Testis (tissue), 3 donors: ENCODE data around the gene RMI1. TPM values are rescaled to one million over a fixed set of nuclear protein-coding genes. Genes with fewer than 3 reads are reported as not detected.
"Not testable (repeated sequence)": the region's sequence is repeated elsewhere in the genome, so short reads cannot be mapped to it uniquely, and the experiment has no call there.

Experiments used
- DNase-seq: peaks from one replicate; pipeline ENCODE4 v3.0.0-alpha.2; 2019
- H3K27ac ChIP-seq, 2 donors: fragments of 200-600 bp; sonication (generic); one replicate each; pipeline ENCODE4 v1.5.1; 2019
- H3K27me3 ChIP-seq: fragments of 200-600 bp; sonication (generic); one replicate; pipeline ENCODE4 v1.5.1; 2019
- H3K36me3 ChIP-seq: fragments of 200-600 bp; sonication (generic); one replicate; pipeline ENCODE4 v1.5.1; 2017; ENCODE audit warnings: low read depth; ENCODE audit errors: missing control alignments
- H3K4me1 ChIP-seq: fragments of 200-600 bp; sonication (generic); one replicate; pipeline ENCODE4 v1.5.1; 2019
- H3K4me3 ChIP-seq, 2 donors: fragments of 200-600 bp; sonication (generic); one replicate each; pipeline ENCODE4 v1.5.1; 2017 to 2019
- H3K9me3 ChIP-seq: fragments of 200-600 bp; sonication (generic); one replicate; pipeline ENCODE4 v1.5.1; 2017
- POLR2A ChIP-seq: fragments of 450-650 bp; IDR thresholded peaks from one replicate; pipeline ENCODE4 v1.6.1; 2017; ENCODE audit warnings: antibody characterized with exemption, mild to moderate bottlenecking, moderate library complexity
- WGBS, 2 donors: methylation state at CpG; one replicate each; pipeline ENCODE4 v1.1.5; 2018; 5-methylcytosine and 5-hydroxymethylcytosine counted together
- intact Hi-C: fragments of 100-400 bp; cut with DNase I; formaldehyde crosslinking; loops from one replicate; pipeline ENCODE4 v1.15.1; 2023; ENCODE audit warnings: low total_unique reads
- polyA plus RNA-seq: library from polyadenylated mRNA; stranded (reverse); fragments of 350-450 nt; fragmentation: Illumina TruSeq; extraction: RNeasy Lipid Tissue Mini Kit (QIAGEN cat#74804); gene quantifications from one replicate; pipeline ENCODE4 v1.2.3, GENCODE V29; 2014; ENCODE audit warnings: low read depth, low replicate concordance; ENCODE audit not compliant: insufficient read depth
- total RNA-seq, 2 donors: library from RNA; depleted of rRNA; stranded (reverse); fragments of >200 nt; gene quantifications; one replicate each; pipeline ENCODE4 v1.2.3, GENCODE V29; 2016
- TF ChIP-seq, protein P1 (sequence below), 3 experiments: fragments of 450-650 bp in 2 of 3; fragments of 200-600 bp in 1 of 3; sonication (generic) in 1 of 3; IDR thresholded peaks; one replicate each; pipeline ENCODE4 v1.5.1; 2016 to 2019; ENCODE audit warnings: antibody characterized with exemption in 3 of 3, mild to moderate bottlenecking in 2 of 3, moderate library complexity in 1 of 3

Gene RMI1
- total and polyA plus RNA-seq, 3 donors from 2014 or later = 10.7 to 13.9 (median 12.0) TPM

DNA sequence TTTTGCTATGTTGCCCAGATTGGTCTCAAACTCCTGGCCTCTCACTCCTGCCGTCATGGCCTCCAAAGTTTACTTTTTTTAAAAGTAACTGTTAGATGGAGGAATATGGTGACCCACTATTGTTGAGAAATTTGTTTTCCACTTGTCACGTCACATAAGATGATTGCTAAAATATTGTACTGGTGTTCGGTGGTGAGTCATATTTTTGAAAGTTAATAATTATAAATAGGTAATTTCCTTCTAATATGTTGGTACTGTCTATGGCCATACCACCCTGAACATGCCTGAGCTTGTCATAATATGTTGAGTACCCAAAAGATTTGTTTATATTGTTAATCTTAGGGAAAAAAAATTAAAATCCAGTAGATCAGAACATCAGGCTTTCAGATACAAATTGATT, 22.6 kb downstream of the RMI1 start:
- Histone ChIP-seq H3K36me3 (no peaks in the 10 kb centered on the region), H3K9me3 (no peaks in the 10 kb centered on the region), H3K27ac (no peak overlapping the region), H3K4me3 (no peak overlapping the region), H3K4me1 (no peaks in the 10 kb centered on the region), H3K27me3 (no peaks in the 10 kb centered on the region)
- 97 to 98% methylated on average over 3 of the region's 3 CpGs for WGBS, 2 donors
- no peak for TF ChIP-seq POLR2A
- TF ChIP-seq, protein P1, sequence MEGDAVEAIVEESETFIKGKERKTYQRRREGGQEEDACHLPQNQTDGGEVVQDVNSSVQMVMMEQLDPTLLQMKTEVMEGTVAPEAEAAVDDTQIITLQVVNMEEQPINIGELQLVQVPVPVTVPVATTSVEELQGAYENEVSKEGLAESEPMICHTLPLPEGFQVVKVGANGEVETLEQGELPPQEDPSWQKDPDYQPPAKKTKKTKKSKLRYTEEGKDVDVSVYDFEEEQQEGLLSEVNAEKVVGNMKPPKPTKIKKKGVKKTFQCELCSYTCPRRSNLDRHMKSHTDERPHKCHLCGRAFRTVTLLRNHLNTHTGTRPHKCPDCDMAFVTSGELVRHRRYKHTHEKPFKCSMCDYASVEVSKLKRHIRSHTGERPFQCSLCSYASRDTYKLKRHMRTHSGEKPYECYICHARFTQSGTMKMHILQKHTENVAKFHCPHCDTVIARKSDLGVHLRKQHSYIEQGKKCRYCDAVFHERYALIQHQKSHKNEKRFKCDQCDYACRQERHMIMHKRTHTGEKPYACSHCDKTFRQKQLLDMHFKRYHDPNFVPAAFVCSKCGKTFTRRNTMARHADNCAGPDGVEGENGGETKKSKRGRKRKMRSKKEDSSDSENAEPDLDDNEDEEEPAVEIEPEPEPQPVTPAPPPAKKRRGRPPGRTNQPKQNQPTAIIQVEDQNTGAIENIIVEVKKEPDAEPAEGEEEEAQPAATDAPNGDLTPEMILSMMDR (IDR thresholded peaks at IDR 0.05) = no peak
- no peak for DNase-seq
- intact Hi-C loops = no loop called here

DNA sequence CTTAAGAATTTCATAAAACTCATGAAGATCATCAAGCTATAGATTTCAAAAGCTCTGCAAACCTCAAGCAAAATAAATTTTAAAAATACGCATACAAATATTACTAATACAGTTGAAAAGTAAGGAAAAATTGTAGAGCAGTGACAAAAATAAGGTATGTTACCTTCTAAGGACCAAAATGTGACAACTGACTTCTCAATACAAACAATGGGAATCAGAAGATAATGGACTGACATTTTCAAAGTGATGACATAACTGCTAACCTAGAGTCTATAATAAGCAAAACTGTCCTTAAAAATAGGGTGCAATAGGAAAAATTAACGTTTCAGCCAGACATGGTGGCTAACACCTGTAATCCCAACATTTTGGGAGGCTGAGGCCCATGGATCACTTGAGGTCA, 27.1 kb downstream of the RMI1 start:
- intact Hi-C loops = no loop called here
- DNase-seq = no peak
- no peaks in the 10 kb centered on the region for H3K27me3 ChIP-seq
- no peak overlapping the region for H3K4me3 ChIP-seq
- H3K27ac ChIP-seq = no peak overlapping the region
- TF ChIP-seq, protein P1 (IDR thresholded peaks at IDR 0.05) = no peak
- no peak for TF ChIP-seq POLR2A
- 97% methylated on average over 2 of the region's 2 CpGs for WGBS, 2 donors
- no peaks in the 10 kb centered on the region for H3K9me3 ChIP-seq
- no peaks in the 10 kb centered on the region for H3K4me1 ChIP-seq
- H3K36me3 ChIP-seq = no peaks in the 10 kb centered on the region

DNA sequence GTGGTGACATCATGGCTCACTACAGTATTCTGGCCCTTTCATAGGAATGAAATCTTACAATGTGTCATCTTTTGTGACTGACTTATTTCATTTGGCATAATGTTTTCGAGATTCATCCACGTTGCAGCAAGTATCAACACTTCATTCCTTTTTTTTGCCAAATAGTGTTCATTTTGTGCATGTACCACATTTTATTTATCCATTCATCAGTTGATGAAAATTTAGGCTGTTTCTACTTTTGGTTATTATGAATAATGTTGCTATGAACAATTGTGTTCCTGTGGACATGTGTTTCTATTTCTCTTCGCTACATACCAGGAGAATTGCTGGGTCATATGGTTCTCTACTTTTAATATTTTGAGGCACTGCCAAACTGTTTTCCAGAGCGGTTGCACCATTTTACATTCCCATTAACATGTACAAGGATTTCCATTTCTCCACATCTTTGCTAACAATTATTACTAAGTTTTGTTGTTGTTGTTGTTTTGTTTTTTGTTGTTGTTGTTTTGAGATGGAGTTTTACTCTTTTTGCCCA, 43.5 kb downstream of the RMI1 start:
- intact Hi-C loops = no loop called here
- H3K27ac ChIP-seq = no peak overlapping the region

DNA sequence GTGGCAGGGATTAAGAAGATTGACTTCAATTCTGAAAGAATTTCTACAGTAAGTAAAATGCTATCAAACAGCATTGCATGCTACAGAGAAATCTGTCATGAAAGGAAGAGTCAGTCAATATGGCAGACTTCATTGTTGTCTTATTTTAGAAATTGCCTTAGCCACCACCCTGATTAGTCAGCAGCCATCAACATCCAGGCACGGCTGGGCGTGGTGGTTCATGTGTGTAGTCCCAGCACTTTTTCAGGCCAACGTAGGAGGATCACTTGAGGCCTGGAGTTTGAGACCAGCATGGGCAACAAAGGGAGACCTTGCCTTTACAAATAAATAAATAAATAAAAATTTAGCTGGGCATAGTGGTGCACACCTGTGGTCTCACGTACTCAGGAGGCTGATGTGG, 46.6 kb downstream of the RMI1 start:
- whole genome bisulfite sequencing, 2 donors = 89 to 90% methylated on average over 4 of the region's 4 CpGs
- no peaks in the 10 kb centered on the region for H3K27me3 ChIP-seq
- no peak overlapping the region for H3K4me3 ChIP-seq
- no peak for TF ChIP-seq POLR2A
- TF ChIP-seq, protein P1 (IDR thresholded peaks at IDR 0.05) = no peak
- no peak for DNase-seq
- H3K4me1 ChIP-seq = no peaks in the 10 kb centered on the region
- H3K36me3 ChIP-seq = no peaks in the 10 kb centered on the region
- intact Hi-C loops = no loop called here
- H3K9me3 ChIP-seq = no peaks in the 10 kb centered on the region
- no peak overlapping the region for H3K27ac ChIP-seq

More for the DNA sequence above, 43.5 kb downstream of the RMI1 start:
- WGBS, 2 donors = 73 to 86% methylated on average over 4 of the region's 4 CpGs
- no peak for DNase-seq
- Histone ChIP-seq H3K27me3 (no peaks in the 10 kb centered on the region), H3K4me1 (no peaks in the 10 kb centered on the region), H3K36me3 (no peaks in the 10 kb centered on the region), H3K9me3 (no peaks in the 10 kb centered on the region), H3K4me3 (no peak overlapping the region)
- TF ChIP-seq, protein P1 (IDR thresholded peaks at IDR 0.05) = no peak
- no peak for TF ChIP-seq POLR2A

DNA sequence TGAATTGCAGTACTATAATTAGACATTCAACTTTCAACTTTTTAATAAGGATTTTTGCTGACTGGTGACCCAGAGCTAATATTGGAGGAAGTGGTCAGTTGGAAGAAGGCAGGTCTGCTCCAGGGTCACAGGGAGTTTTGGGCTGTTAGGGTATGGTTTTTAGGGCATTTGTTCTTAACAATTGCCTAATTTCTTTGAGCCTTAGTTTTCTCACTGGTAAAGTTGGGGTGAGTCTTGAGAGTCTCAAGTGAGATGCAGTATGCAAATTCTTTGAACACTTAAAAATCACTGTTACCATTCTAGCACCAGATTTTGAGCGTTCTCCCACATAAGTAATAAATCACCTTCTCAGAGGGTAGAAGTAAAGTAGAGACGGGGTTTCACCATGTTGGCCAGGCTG, 50.9 kb downstream of the RMI1 start:
- H3K4me1 ChIP-seq = no peaks in the 10 kb centered on the region
- no peak for DNase-seq
- H3K27me3 ChIP-seq = no peaks in the 10 kb centered on the region
- WGBS, 2 donors = 86 to 90% methylated on average over 2 of the region's 2 CpGs
- intact Hi-C loops = no loop called here
- H3K9me3 ChIP-seq = no peaks in the 10 kb centered on the region
- H3K4me3 ChIP-seq = no peak overlapping the region
- TF ChIP-seq, protein P1 (IDR thresholded peaks at IDR 0.05) = no peak
- no peak for TF ChIP-seq POLR2A
- no peaks in the 10 kb centered on the region for H3K36me3 ChIP-seq
- H3K27ac ChIP-seq = no peak overlapping the region

DNA sequence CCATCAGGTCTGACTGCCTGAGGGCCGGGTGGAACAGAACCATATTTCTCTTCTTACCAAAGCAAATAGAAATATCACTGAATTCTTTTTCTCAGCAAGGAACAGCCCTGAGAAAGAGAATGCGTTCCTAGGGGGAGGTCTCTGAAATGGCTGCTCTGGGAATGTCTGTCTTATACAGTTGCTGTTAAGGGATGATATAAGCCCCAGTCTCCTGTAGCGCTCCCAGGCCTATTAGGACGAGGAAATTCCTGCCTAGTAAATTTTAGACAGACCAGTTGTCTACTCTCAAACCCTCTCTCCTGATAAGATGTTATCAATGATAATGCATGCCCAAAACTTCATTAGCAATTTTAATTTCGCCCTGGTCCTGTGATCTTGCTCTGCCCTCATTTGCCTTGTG, 61.3 kb downstream of the RMI1 start:
- H3K9me3 ChIP-seq, H3K27ac ChIP-seq, intact Hi-C loops, H3K27me3 ChIP-seq, H3K4me3 ChIP-seq, H3K36me3 ChIP-seq, DNase-seq, H3K4me1 ChIP-seq: not testable (repeated sequence)
- 77 to 86% methylated on average over 5 of the region's 5 CpGs for WGBS, 2 donors
